HEK293T (cell line): Measurements from ENCODE around the gene SARS1.

ENCODE experiments used
- CTCF ChIA-PET: fragments of 350-600 bp; formaldehyde crosslinking; extraction: SDS; loops from one replicate; lab custom pipeline; 2021; ENCODE audit warnings: antibody characterized with exemption, inconsistent platforms; lab: Yijun Ruan, JAX
- POLR2A ChIA-PET: fragments of 350-600 bp; formaldehyde crosslinking; extraction: SDS; loops from one replicate; lab custom pipeline; 2020; ENCODE audit warnings: antibody characterized with exemption, inconsistent platforms; lab: Yijun Ruan, JAX
- DNase-seq: peaks from one replicate; pipeline ENCODE4 v3.0.0; 2012; ENCODE audit warnings: mixed read lengths; ENCODE audit errors: extremely low spot score
- ARNT ChIP-seq: fragments of 450-650 bp; IDR thresholded peaks from 2 replicates; pipeline ENCODE4 v1.6.1; 2017; ENCODE audit warnings: mild to moderate bottlenecking
- BHLHE40 ChIP-seq: fragments of 450-650 bp; IDR thresholded peaks from 2 replicates; pipeline ENCODE4 v1.6.1; 2016; ENCODE audit warnings: mild to moderate bottlenecking, moderate library complexity, borderline replicate concordance
- CTBP1 ChIP-seq: fragments of 450-650 bp; IDR thresholded peaks from 2 replicates; pipeline ENCODE4 v1.6.1; 2016; ENCODE audit warnings: borderline replicate concordance
- ELF4 ChIP-seq: fragments of 450-650 bp; IDR thresholded peaks from 2 replicates; pipeline ENCODE4 v1.6.1; 2017; ENCODE audit warnings: antibody characterized with exemption
- FOXA1 ChIP-seq: fragments of 450-650 bp; IDR thresholded peaks from 2 replicates; pipeline ENCODE4 v1.6.1; 2016; ENCODE audit warnings: mild to moderate bottlenecking
- FOXK2 ChIP-seq: fragments of 450-650 bp; IDR thresholded peaks from 2 replicates; pipeline ENCODE4 v1.6.1; 2016; ENCODE audit warnings: mild to moderate bottlenecking
- FOXM1 ChIP-seq: fragments of 450-650 bp; IDR thresholded peaks from 2 replicates; pipeline ENCODE4 v1.6.1; 2017; ENCODE audit warnings: mild to moderate bottlenecking, borderline replicate concordance
- HDGF ChIP-seq: fragments of 450-650 bp; IDR thresholded peaks from 2 replicates; pipeline ENCODE4 v1.6.1; 2017; ENCODE audit warnings: antibody characterized with exemption, borderline replicate concordance
- L3MBTL2 ChIP-seq: fragments of 450-650 bp; conservative IDR thresholded peaks from 2 replicates; pipeline ENCODE4 v1.6.1; 2016; ENCODE audit warnings: mild to moderate bottlenecking
- LEF1 ChIP-seq: fragments of 450-650 bp; IDR thresholded peaks from 2 replicates; pipeline ENCODE4 v1.6.1; 2017; ENCODE audit warnings: mild to moderate bottlenecking, borderline replicate concordance
- NFRKB ChIP-seq: fragments of 450-650 bp; IDR thresholded peaks from 2 replicates; pipeline ENCODE4 v1.6.1; 2016; ENCODE audit warnings: mild to moderate bottlenecking, moderate library complexity
- PKNOX1 ChIP-seq: fragments of 450-650 bp; IDR thresholded peaks from 2 replicates; pipeline ENCODE4 v1.6.1; 2016
- SP1 ChIP-seq: fragments of 450-650 bp; IDR thresholded peaks from 2 replicates; pipeline ENCODE4 v1.6.1; 2017
- SUZ12 ChIP-seq: fragments of 450-650 bp; IDR thresholded peaks from 2 replicates; pipeline ENCODE4 v1.6.1; 2016; ENCODE audit warnings: mild to moderate bottlenecking
- TARDBP ChIP-seq: fragments of 450-650 bp; IDR thresholded peaks from 2 replicates; pipeline ENCODE4 v1.6.1; 2016
- ZNF384 ChIP-seq: fragments of 450-650 bp; IDR thresholded peaks from 2 replicates; pipeline ENCODE4 v1.6.1; 2016

The SARS1 gene

DNA sequence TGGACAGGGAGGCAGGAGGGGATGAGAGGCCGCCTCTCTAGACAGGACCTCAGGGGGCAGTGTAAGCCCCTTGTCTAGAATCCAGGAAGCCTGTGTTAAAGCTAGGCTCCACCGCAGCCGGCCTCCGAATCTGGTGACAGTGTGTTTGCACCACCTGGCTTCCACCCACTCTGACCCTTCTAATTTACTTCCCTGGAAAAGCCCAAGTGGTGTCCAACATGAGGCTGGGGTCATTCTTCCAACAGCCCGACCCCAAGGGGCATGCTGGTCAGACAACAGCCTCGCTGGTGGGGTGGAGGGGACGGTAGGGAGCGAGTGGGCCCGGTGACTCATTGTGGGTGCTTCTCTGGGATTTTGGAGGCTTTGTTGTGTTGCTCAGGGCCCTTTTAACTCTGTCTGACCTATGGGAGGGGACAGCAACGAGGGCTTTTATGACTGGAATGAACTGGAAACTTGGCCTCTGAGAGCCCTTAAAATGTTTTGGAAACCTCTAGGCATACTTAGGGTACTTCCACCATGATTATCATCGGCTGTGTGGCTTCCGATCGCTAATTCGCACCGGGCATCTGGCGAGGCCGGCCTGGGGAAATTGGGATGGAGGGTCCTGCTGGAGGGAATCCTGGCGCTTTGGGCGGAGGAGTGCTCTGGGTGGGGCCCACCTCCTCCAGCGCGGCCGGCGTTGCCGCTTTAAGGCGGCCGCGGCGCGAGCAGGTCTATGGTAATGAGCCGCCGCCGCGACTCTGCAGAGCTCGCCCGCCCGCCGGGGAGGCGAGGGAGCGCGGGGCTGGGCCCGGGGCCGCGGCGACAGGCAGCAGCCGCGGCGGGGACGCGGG lies 35.3 kb downstream of the SARS1 start, which contains the start of gene CELSR2:
Gene CELSR2, plus strand, starts transcription at position 743 of the 833 bp plus-strand sequence. CDS start 541 bp downstream, outside the sequence.
- peak; percentile 96 for DNase-seq
- ChIA-PET POLR2A (interaction anchor here (1.2 to 3.5 kb wide), 4 partner anchors 10 to 35 kb away, joined by 4 to 34 read pairs (median 8); partner anchors contain the start of genes PSRC1 and SARS1), CTCF (interaction anchor here (0.8 to 2.8 kb wide), 6 partner anchors 10 to 150 kb away, joined by 3 to 9 read pairs (median 4); partner anchors contain the start of gene SARS1)
- TF ChIP-seq FOXM1, result peak; percentile 82
- peak; percentile 89 for TF ChIP-seq L3MBTL2
- no peak for TF ChIP-seq LEF1

- POLR2A ChIA-PET, result interaction anchor here (1.5 to 3.5 kb wide), 4 partner anchors 10 to 36 kb away, joined by 4 to 34 read pairs (median 8); partner anchors contain the start of genes PSRC1 and SARS1
- peak; percentile 31; the same call in 1 of the 2 replicates for TF ChIP-seq FOXM1
- no peak for TF ChIP-seq HDGF
- CTCF ChIA-PET, result interaction anchor here (0.8 to 1.1 kb wide), 5 partner anchors 10 to 149 kb away, joined by 3 to 4 read pairs (median 3); partner anchors contain the start of gene SARS1
- DNase-seq, result peak; percentile 64
Observed at GRCh38 chr1:109249654-109250401, 36.1 kb downstream of the SARS1 start.

GRCh38 chr1:109250454-109251276 lies 36.9 kb downstream of the SARS1 start:
- ChIA-PET POLR2A (interaction anchor here (1.5 to 3.5 kb wide), 4 partner anchors 11 to 37 kb away, joined by 4 to 34 read pairs (median 8); partner anchors contain the start of genes PSRC1 and SARS1), CTCF (interaction anchor here (1.0 to 1.1 kb wide), 2 partner anchors 11 to 25 kb away, joined by 3 to 4 read pairs; no protein-coding TSS in a partner anchor)
- no peak for DNase-seq
- no peak for TF ChIP-seq LEF1
- no peak for TF ChIP-seq TARDBP
- no peak for TF ChIP-seq CTBP1
- no peak for TF ChIP-seq L3MBTL2
- TF ChIP-seq ZNF384, result no peak
- no peak for TF ChIP-seq ELF4
- no peak for TF ChIP-seq PKNOX1
- no peak for TF ChIP-seq FOXA1
- TF ChIP-seq BHLHE40, result no peak
- no peak for TF ChIP-seq HDGF
- TF ChIP-seq SP1, result no peak
- TF ChIP-seq SUZ12, result no peak
- TF ChIP-seq FOXM1, result no peak
- no peak for TF ChIP-seq FOXK2
- no peak for TF ChIP-seq NFRKB
- TF ChIP-seq ARNT, result no peak

DNA sequence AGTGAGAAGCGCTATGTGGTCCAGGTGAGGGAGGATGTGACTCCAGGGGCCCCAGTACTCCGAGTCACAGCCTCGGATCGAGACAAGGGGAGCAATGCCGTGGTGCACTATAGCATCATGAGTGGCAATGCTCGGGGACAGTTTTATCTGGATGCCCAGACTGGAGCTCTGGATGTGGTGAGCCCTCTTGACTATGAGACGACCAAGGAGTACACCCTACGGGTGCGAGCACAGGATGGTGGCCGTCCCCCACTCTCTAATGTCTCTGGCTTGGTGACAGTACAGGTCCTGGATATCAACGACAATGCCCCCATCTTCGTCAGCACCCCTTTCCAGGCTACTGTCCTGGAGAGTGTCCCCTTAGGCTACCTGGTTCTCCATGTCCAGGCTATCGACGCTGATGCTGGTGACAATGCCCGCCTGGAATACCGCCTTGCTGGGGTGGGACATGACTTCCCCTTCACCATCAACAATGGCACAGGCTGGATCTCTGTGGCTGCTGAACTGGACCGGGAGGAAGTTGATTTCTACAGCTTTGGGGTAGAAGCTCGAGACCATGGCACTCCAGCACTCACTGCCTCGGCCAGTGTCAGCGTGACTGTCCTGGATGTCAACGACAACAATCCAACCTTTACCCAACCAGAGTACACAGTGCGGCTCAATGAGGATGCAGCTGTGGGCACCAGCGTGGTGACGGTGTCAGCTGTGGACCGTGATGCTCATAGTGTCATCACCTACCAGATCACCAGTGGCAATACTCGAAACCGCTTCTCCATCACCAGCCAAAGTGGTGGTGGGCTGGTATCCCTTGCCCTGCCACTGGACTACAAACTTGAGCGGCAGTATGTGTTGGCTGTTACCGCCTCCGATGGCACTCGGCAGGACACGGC lies 37.8 kb downstream of the SARS1 start:
- ChIA-PET CTCF (interaction anchor here (1.0 kb wide), 1 partner anchor 25 kb away, joined by 3 read pairs; no protein-coding TSS in a partner anchor), POLR2A (interaction anchor here (1.5 to 2.7 kb wide), 3 partner anchors 31 to 38 kb away, joined by 4 to 9 read pairs (median 7); partner anchors contain the start of genes PSRC1 and SARS1)
- TF ChIP-seq ARNT (no peak), ELF4 (no peak), TARDBP (no peak), PKNOX1 (no peak), HDGF (no peak), NFRKB (no peak), FOXM1 (no peak), L3MBTL2 (no peak), CTBP1 (no peak), LEF1 (no peak), SP1 (no peak), ZNF384 (no peak), SUZ12 (no peak), FOXK2 (no peak), FOXA1 (no peak), BHLHE40 (no peak)
- DNase-seq, result no peak
